Measurements from ENCODE around the gene KLHL30. TPM values are rescaled to one million over a fixed set of nuclear protein-coding genes. Genes with fewer than 3 reads are reported as not detected.

The KLHL30 gene
- total RNA-seq, 1 donor from 2014 or later = 1.2 TPM

DNA sequence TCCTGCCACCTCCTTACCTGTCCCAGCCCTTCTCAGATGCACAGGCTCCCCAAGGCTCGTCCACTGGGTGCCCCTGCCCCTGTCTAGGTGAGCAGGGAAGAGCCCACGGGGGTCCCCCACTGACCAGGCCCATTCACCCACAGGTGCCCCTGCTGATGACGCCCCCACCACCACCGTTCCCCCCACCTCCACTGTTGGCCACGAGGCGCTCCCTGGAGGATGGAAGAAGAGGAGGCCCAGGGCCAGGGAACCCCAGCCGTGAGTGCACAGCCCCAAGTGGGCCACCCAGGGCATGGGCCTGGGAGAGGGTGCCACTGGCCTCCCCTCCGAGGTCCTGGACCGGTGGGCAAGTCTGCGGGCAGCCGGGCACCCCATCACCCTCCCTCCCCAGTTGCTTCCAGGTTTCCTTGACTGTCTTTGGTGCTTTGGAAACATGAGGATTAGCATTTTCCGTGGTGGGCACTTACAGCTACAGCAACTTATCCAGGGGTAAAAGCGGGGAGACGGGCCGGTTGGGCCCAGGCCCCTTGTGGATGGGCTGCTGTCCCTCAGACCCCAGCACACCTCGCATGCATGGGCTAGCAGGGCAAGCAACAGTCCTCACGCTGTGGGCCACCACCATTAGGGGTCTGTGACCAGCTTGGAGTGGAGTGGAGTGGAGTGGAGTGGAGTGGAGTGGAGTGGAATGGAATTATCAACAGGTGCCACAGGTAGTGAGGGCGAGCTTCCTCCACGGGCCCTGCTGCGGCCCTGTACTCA, 13.2 kb upstream of the KLHL30 start:
- DNase-seq (ENCODE audit: extremely low spot score, unreplicated experiment) = no peak
- TF ChIP-seq, protein P1, sequence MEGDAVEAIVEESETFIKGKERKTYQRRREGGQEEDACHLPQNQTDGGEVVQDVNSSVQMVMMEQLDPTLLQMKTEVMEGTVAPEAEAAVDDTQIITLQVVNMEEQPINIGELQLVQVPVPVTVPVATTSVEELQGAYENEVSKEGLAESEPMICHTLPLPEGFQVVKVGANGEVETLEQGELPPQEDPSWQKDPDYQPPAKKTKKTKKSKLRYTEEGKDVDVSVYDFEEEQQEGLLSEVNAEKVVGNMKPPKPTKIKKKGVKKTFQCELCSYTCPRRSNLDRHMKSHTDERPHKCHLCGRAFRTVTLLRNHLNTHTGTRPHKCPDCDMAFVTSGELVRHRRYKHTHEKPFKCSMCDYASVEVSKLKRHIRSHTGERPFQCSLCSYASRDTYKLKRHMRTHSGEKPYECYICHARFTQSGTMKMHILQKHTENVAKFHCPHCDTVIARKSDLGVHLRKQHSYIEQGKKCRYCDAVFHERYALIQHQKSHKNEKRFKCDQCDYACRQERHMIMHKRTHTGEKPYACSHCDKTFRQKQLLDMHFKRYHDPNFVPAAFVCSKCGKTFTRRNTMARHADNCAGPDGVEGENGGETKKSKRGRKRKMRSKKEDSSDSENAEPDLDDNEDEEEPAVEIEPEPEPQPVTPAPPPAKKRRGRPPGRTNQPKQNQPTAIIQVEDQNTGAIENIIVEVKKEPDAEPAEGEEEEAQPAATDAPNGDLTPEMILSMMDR (IDR thresholded peaks at IDR 0.05) = no peak
- Mint-ChIP-seq H3K4me3 (ENCODE audit: unreplicated experiment) (no peak overlapping the region), H3K27ac (ENCODE audit: unreplicated experiment) (no peak overlapping the region), H3K36me3 (ENCODE audit: unreplicated experiment) (no peaks in the 10 kb centered on the region), H3K9me3 (ENCODE audit: unreplicated experiment) (no peaks in the 10 kb centered on the region), H3K4me1 (ENCODE audit: unreplicated experiment) (no peaks in the 10 kb centered on the region), H3K27me3 (ENCODE audit: unreplicated experiment) (no peaks in the 10 kb centered on the region)

DNA sequence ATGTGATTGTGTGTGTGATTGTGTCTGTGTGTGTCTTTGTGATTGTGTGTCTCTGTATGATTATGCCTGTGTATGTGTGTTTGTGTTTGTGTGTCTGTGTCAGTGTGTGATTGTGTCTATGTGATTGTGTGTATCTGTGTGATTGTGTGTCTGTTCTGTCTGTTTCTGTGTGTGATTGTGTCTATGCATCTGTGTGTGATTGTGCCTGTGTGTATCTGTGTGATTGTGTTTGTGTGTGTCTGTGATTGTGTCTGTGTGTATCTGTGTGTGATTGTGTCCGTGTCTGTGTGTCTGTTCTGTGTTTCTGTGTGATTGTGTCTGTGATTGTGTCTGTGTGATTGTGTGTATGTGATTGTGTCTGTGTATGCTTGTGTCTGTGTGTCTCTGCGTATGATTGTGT, 12.1 kb upstream of the KLHL30 start:
- TF ChIP-seq, protein P1 (IDR thresholded peaks at IDR 0.05) = no peak

DNA sequence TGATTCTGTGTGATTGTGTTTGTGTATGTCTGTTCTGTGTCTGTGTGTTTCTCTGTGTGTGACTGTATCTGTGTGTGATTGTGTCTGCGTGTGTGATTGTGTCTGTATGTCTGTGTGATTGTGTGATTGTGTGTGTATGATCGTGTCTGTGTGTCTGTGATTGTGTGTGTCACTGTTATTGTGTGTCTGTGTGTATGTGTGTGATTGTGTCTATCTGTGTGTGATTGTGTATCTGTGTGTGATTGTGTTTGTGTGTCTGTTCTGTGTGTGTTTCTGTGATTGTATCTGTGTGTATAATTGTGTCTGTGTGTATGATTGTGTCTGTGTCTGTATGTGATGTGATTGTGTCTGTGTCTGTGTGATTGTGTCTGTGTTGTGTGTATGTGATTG, 11.7 kb upstream of the KLHL30 start:
- TF ChIP-seq, protein P1 (IDR thresholded peaks at IDR 0.05) = no peak
- H3K36me3 Mint-ChIP-seq (ENCODE audit: unreplicated experiment) = no peaks in the 10 kb centered on the region
- H3K4me3 Mint-ChIP-seq (ENCODE audit: unreplicated experiment) = no peak overlapping the region
- H3K9me3 Mint-ChIP-seq (ENCODE audit: unreplicated experiment) = no peaks in the 10 kb centered on the region
- DNase-seq (ENCODE audit: extremely low spot score, unreplicated experiment) = no peak
- no peak overlapping the region for H3K27ac Mint-ChIP-seq (ENCODE audit: unreplicated experiment)
- H3K27me3 Mint-ChIP-seq (ENCODE audit: unreplicated experiment) = no peaks in the 10 kb centered on the region
- no peaks in the 10 kb centered on the region for H3K4me1 Mint-ChIP-seq (ENCODE audit: unreplicated experiment)

More for the DNA sequence above, 12.1 kb upstream of the KLHL30 start:
- Mint-ChIP-seq H3K27me3 (ENCODE audit: unreplicated experiment) (no peaks in the 10 kb centered on the region), H3K4me3 (ENCODE audit: unreplicated experiment) (no peak overlapping the region), H3K36me3 (ENCODE audit: unreplicated experiment) (no peaks in the 10 kb centered on the region), H3K27ac (ENCODE audit: unreplicated experiment) (no peak overlapping the region), H3K4me1 (ENCODE audit: unreplicated experiment) (no peaks in the 10 kb centered on the region), H3K9me3 (ENCODE audit: unreplicated experiment) (no peaks in the 10 kb centered on the region)
- DNase-seq (ENCODE audit: extremely low spot score, unreplicated experiment) = no peak

DNA sequence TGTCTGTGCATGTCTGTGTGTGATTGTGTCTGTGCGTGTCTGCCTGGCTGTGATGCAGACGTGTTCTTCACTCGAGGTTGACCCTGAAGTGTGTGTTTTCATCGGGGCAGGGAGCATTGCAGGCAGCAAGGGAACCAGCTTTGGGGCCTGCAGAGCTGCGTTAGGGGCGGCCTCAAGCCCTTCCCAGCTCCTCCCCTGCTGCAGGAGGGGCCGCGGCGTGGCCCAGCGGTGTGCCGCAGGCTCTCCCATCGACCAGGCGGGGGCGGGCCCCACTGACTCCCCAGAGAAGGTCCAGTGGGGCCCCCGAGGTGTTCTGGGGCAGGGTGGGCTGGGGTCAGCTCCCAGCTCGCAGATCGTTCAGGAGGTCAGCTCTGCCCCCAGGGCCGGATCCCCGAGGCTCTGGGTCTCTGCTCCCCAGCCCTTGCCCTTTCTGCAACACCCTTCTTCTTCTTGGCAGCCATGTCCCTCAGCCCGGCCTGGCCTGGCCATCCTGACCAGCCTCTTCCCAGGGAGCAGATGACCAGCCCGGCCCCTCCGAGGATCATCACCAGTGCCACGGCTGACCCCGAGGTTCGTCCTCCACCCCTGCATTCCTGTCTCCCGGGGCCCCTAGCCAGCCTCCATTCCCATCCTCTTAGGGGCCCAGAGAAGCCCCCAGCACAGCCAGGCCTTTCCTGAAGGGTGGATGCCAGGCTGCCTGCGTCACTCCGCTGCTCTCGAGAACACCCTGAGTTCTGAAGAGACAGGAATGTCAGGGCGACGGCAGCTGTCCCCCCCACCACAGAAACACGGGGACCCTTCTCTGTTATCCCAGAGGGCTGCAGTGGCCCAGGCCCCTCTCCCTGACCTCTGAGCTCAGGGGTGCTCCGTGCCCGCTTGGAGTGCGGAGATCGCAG, 11.1 kb upstream of the KLHL30 start:
- TF ChIP-seq, protein P1 (IDR thresholded peaks at IDR 0.05) = no peak
- H3K9me3 Mint-ChIP-seq (ENCODE audit: unreplicated experiment) = no peaks in the 10 kb centered on the region
- H3K27me3 Mint-ChIP-seq (ENCODE audit: unreplicated experiment) = no peaks in the 10 kb centered on the region
- DNase-seq (ENCODE audit: extremely low spot score, unreplicated experiment) = no peak
- H3K36me3 Mint-ChIP-seq (ENCODE audit: unreplicated experiment) = no peaks in the 10 kb centered on the region
- H3K4me3 Mint-ChIP-seq (ENCODE audit: unreplicated experiment) = no peak overlapping the region
- H3K4me1 Mint-ChIP-seq (ENCODE audit: unreplicated experiment) = no peaks in the 10 kb centered on the region
- no peak overlapping the region for H3K27ac Mint-ChIP-seq (ENCODE audit: unreplicated experiment)

DNA sequence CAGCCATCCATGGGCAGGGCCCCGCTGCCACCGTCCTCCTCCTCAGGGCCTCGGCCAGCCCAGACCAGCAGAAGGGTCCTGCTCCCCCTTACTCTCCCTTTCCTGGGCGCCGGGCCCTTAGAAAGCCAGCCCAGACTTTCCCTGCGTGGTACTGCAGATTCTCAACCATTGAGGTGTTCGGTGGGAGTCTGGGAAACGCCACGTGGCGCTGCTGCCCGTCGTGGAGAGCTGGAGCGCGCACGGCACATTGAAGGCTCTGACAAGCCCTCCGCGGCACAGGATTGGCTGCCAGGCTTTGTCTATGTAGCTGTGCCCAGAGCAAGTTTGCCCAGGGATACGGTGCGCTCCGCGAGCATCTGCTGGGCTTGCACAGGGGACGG, 10.4 kb upstream of the KLHL30 start:
- Mint-ChIP-seq H3K27me3 (ENCODE audit: unreplicated experiment) (no peaks in the 10 kb centered on the region), H3K27ac (ENCODE audit: unreplicated experiment) (no peak overlapping the region), H3K9me3 (ENCODE audit: unreplicated experiment) (no peaks in the 10 kb centered on the region), H3K4me1 (ENCODE audit: unreplicated experiment) (no peaks in the 10 kb centered on the region), H3K36me3 (ENCODE audit: unreplicated experiment) (no peaks in the 10 kb centered on the region), H3K4me3 (ENCODE audit: unreplicated experiment) (no peak overlapping the region)
- TF ChIP-seq, protein P1 (IDR thresholded peaks at IDR 0.05) = no peak
- no peak for DNase-seq (ENCODE audit: extremely low spot score, unreplicated experiment)
